Measurements from ENCODE around the gene ADGRF5.

The ADGRF5 gene

GRCh38 chr6:46925563-46926253 is 4.0 kb upstream of the ADGRF5 start:
- no peak for DNase-seq (ENCODE audit: extremely low read depth, low read depth)

GRCh38 chr6:46923476-46923875 is 1.7 kb upstream of the ADGRF5 start:
- H3K4me3 ChIP-seq (replicated peaks; ENCODE audit: low read depth, low read length): no peak overlapping the region

More at GRCh38 chr6:46925563-46926253, 4.0 kb upstream of the ADGRF5 start:
- no peak for TF ChIP-seq CTCF (IDR thresholded peaks at IDR 0.05; ENCODE audit: low read depth, low read length, missing control alignments)
- H3K4me3 ChIP-seq (replicated peaks; ENCODE audit: low read depth, low read length): no peak overlapping the region

GRCh38 chr6:46921059-46921458 is 679 bp downstream of the ADGRF5 start:
- DNase-seq (ENCODE audit: extremely low read depth, low read depth): no peak
- no peak for TF ChIP-seq CTCF (IDR thresholded peaks at IDR 0.05; ENCODE audit: low read depth, low read length, missing control alignments)
- H3K4me3 ChIP-seq (replicated peaks; ENCODE audit: low read depth, low read length): no peak overlapping the region

More at GRCh38 chr6:46923476-46923875, 1.7 kb upstream of the ADGRF5 start:
- DNase-seq (ENCODE audit: extremely low read depth, low read depth): no peak
- TF ChIP-seq CTCF (IDR thresholded peaks at IDR 0.05; ENCODE audit: low read depth, low read length, missing control alignments): no peak

- DNase-seq (ENCODE audit: extremely low read depth, low read depth): no peak
- TF ChIP-seq CTCF (IDR thresholded peaks at IDR 0.05; ENCODE audit: low read depth, low read length, missing control alignments): no peak
- no peak overlapping the region for H3K4me3 ChIP-seq (replicated peaks; ENCODE audit: low read depth, low read length)
Measured at GRCh38 chr6:46918806-46919205, 2.9 kb downstream of the ADGRF5 start.

- DNase-seq (ENCODE audit: extremely low read depth, low read depth): no peak
- no peak for TF ChIP-seq CTCF (IDR thresholded peaks at IDR 0.05; ENCODE audit: low read depth, low read length, missing control alignments)
- no peak overlapping the region for H3K4me3 ChIP-seq (replicated peaks; ENCODE audit: low read depth, low read length)
Measured at GRCh38 chr6:46917002-46917545, 4.7 kb downstream of the ADGRF5 start.

- DNase-seq (ENCODE audit: extremely low read depth, low read depth): no peak
- no peak for TF ChIP-seq CTCF (IDR thresholded peaks at IDR 0.05; ENCODE audit: low read depth, low read length, missing control alignments)
- H3K4me3 ChIP-seq (replicated peaks; ENCODE audit: low read depth, low read length): no peak overlapping the region
Measured at GRCh38 chr6:46915866-46916265, 5.9 kb downstream of the ADGRF5 start.
